Measurements from ENCODE around the gene RECK. TPM values are rescaled to one million over a fixed set of nuclear protein-coding genes. Genes with fewer than 3 reads are reported as not detected.
"Not testable (repeated sequence)": the region's sequence is repeated elsewhere in the genome, so short reads cannot be mapped to it uniquely, and the experiment has no call there.

The RECK gene
- total RNA-seq, 2 donors from 2014 or later = 4.2 to 5.4 TPM

DNA sequence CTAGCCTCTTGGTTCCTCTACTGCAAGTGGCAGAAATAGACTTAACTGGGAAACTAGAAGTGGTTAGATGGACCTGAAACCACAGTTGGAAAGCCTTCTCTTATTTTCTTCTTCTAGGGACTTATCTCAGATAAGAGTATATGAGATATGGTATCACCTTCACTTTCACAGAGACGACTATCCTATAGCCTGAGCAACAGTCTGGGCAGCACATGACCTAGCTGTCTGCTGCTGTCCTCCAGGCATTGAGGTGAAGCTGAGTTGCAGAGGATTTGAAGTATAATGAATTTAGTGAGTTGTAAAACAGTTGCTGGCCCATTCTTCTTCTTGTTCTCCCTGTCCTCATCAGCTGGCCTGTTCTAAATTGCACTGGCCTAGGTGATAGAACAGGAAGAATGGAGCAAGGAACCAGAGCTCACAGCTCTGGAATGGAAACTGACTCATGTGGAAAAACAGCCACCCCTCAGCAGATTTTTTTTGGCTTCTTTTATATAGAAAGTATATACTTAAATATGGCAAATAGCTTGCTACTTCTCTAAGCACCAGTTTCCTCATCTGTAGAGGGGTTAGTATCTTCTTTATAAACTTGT lies 27.8 kb downstream of the RECK start:
- no peaks in the 10 kb centered on the region for H3K9me3 Mint-ChIP-seq
- H3K27ac Mint-ChIP-seq = no peak overlapping the region
- ATAC-seq (replicated peaks) = no peak
- no peaks in the 10 kb centered on the region for H3K27me3 Mint-ChIP-seq
- no peak overlapping the region for H3K4me3 Mint-ChIP-seq
- H3K4me1 Mint-ChIP-seq = peaks cover 4% of the 10 kb centered on the region
- H3K36me3 Mint-ChIP-seq (ENCODE audit: low read depth) = peaks cover 27% of the 10 kb centered on the region

- H3K36me3 Mint-ChIP-seq (ENCODE audit: low read depth) = no peaks in the 10 kb centered on the region
- no peaks in the 10 kb centered on the region for H3K27me3 Mint-ChIP-seq
- no peak overlapping the region for H3K4me3 Mint-ChIP-seq
- H3K27ac Mint-ChIP-seq = no peak overlapping the region
- no peaks in the 10 kb centered on the region for H3K9me3 Mint-ChIP-seq
- H3K4me1 Mint-ChIP-seq = no peaks in the 10 kb centered on the region
- no peak for ATAC-seq (replicated peaks)
Observed at GRCh38 chr9:36074055-36074454, 37.3 kb downstream of the RECK start.

DNA sequence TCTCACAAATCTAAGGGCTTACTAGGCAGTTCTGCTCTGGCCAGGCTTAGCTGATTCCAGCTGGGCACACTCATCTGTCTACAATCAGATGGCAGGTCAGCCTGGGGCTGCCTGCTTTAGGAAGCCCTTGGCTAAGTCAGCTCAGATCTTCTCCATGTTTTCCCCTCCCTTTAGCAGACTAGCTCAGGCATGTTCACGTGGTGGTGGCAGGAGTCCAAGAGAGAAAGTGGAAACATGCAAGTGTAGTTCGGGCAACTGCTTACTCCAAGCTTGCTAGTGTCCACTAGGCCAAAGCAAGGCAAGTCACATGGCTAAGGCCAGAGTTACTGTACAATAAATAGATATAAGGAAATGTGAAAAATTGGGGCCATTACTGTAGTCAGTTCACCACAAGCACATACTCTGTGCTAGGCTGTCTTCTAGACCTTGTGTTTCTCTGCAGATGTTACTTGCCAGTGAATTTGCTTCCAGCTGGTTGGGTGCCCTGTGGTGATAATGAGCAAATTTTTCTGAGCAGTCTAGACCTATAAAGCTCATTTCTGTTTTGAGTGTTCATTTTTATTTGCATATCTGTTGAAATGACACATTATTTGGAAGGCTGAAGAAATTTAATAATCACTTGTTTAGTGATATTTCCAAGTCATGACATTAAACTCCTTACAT lies 38.3 kb downstream of the RECK start:
- ATAC-seq (replicated peaks) = no peak
- Mint-ChIP-seq H3K27ac (no peak overlapping the region), H3K27me3 (no peaks in the 10 kb centered on the region), H3K9me3 (no peaks in the 10 kb centered on the region), H3K4me1 (no peaks in the 10 kb centered on the region), H3K36me3 (ENCODE audit: low read depth) (no peaks in the 10 kb centered on the region), H3K4me3 (no peak overlapping the region)

DNA sequence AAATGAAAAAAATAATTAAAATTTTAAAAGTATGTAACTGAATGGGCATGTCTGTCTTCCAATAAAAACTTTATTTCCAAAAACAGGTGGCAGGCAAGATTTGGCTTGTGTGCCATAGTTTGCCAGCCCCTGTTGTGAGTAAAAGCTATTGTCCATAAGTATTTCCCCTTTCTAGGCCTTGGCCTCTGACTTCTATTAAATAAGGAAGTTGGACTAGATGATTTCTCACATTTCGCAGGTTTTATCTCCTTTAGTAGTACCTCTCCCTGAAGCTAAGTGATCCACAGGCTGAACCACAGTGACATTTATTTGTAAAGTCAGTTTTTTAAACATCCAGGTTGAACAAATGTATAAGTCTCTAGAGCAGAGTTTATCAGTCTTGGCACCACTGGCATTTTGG lies 41.3 kb downstream of the RECK start:
- no peaks in the 10 kb centered on the region for H3K9me3 Mint-ChIP-seq
- no peak for ATAC-seq (replicated peaks)
- no peak overlapping the region for H3K27ac Mint-ChIP-seq
- no peak overlapping the region for H3K4me3 Mint-ChIP-seq
- no peaks in the 10 kb centered on the region for H3K27me3 Mint-ChIP-seq
- no peaks in the 10 kb centered on the region for H3K4me1 Mint-ChIP-seq
- H3K36me3 Mint-ChIP-seq (ENCODE audit: low read depth) = peaks cover 1% of the 10 kb centered on the region

DNA sequence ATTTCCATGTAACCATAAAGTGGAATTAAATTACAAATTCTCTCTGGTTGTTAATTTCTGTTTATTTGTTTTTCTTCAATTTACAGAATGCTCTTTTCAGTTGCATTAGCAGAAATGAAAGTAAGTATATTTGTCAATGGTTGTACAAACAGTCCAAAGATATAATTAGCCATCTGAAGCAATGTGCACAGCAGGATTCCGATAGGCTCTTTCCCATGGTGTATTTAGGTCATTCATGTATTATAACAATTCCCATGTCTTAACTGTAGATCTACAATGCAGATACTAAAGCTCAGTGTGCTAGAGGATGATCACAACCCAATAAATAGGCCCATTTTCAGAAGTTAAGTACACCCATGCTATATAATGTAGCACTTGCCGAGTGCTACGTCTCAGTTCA lies 43.8 kb downstream of the RECK start:
- no peak for ATAC-seq (replicated peaks)
- no peak overlapping the region for H3K4me3 Mint-ChIP-seq
- no peaks in the 10 kb centered on the region for H3K4me1 Mint-ChIP-seq
- peaks cover 11% of the 10 kb centered on the region for H3K36me3 Mint-ChIP-seq (ENCODE audit: low read depth)
- H3K27ac Mint-ChIP-seq = no peak overlapping the region
- H3K27me3 Mint-ChIP-seq = no peaks in the 10 kb centered on the region
- no peaks in the 10 kb centered on the region for H3K9me3 Mint-ChIP-seq

GRCh38 chr9:36082931-36083330 lies 46.2 kb downstream of the RECK start:
- no peak for ATAC-seq (replicated peaks)
- H3K27me3 Mint-ChIP-seq = no peaks in the 10 kb centered on the region

DNA sequence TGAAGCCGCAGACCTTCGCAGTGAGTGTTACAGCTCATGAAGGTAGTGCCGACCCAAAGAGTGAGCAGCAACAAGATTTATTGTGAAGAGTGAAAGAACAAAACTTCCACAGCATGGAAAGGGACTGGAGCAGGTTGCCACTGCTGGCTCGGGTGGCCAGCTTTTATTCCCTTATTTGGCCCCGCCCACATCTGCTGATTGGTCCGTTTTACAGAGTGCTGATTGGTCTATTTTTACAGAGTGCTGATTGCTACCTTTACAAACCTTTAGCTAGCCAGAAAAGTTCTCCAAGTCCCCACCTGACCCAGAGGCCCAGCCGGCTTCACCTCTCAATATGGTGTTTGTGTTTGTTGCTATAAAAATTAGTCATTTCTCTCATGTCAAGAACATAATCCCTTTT lies 49.7 kb downstream of the RECK start:
- no peak overlapping the region for H3K27ac Mint-ChIP-seq
- no peaks in the 10 kb centered on the region for H3K9me3 Mint-ChIP-seq
- H3K4me1 Mint-ChIP-seq = peaks cover under 1% of the 10 kb centered on the region
- ATAC-seq (replicated peaks) = no peak
- H3K36me3 Mint-ChIP-seq (ENCODE audit: low read depth) = peaks cover 11% of the 10 kb centered on the region
- no peak overlapping the region for H3K4me3 Mint-ChIP-seq
- no peaks in the 10 kb centered on the region for H3K27me3 Mint-ChIP-seq

More at GRCh38 chr9:36082931-36083330, 46.2 kb downstream of the RECK start:
- Mint-ChIP-seq H3K27ac (peak overlapping the region; percentile 63), H3K36me3 (ENCODE audit: low read depth) (peaks cover 11% of the 10 kb centered on the region), H3K9me3 (no peaks in the 10 kb centered on the region), H3K4me1 (no peaks in the 10 kb centered on the region), H3K4me3 (no peak overlapping the region)

- ATAC-seq (replicated peaks); H3K27ac Mint-ChIP-seq; H3K4me3 Mint-ChIP-seq; H3K27me3 Mint-ChIP-seq; H3K9me3 Mint-ChIP-seq; H3K4me1 Mint-ChIP-seq: not testable (repeated sequence)
- peaks cover 11% of the 10 kb centered on the region for H3K36me3 Mint-ChIP-seq (ENCODE audit: low read depth)
Observed at GRCh38 chr9:36087054-36087453, 50.3 kb downstream of the RECK start.

GRCh38 chr9:36088020-36088419 lies 51.3 kb downstream of the RECK start:
- no peak overlapping the region for H3K27ac Mint-ChIP-seq
- ATAC-seq (replicated peaks) = no peak
- no peaks in the 10 kb centered on the region for H3K27me3 Mint-ChIP-seq
- H3K9me3 Mint-ChIP-seq = peaks cover 3% of the 10 kb centered on the region
- peaks cover 13% of the 10 kb centered on the region for H3K4me1 Mint-ChIP-seq
- H3K36me3 Mint-ChIP-seq (ENCODE audit: low read depth) = peaks cover 10% of the 10 kb centered on the region
- H3K4me3 Mint-ChIP-seq = no peak overlapping the region

DNA sequence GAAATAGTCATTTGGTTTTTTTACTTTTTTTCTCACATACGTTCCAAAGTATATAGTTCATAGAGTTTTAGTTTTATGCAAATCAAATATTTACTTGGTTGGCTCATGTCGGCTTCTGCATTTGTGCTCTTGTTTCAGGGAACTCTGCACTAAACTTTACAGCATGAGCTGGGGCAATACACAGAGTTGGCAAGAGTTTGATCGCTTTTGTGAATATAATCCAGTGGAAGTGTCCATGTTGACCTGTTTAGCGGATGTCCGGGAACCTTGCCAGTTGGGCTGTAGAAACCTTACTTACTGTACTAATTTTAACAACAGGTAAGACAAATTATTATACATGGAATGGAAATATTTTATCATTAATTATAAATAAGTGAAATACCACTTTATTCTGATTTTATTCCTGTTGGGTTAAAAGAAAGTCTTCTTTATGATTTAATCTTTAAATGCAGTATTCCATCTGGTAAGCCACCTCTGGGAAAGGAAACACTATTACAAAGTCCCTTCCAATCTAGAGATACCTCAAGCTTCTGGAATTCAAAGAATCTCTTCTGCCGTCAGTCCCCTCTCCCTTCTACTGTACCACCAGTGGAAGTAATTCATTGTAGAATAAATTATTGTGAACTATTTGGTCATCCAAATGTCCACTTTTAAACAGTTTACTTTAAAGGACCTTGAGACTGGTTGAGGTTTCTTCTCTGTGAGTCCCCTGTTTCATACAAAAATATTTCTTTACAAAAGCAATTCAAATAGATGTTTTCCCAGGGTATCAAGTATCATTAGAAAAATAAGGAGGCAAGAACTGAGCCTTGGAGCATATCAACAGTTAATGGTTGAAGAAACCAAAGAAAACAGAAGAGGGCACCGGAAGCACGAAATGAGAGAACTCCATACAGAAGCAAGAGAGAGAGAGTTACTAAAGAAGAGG lies 54.6 kb downstream of the RECK start:
- no peaks in the 10 kb centered on the region for H3K36me3 Mint-ChIP-seq (ENCODE audit: low read depth)
- peaks cover 3% of the 10 kb centered on the region for H3K9me3 Mint-ChIP-seq
- peaks cover 19% of the 10 kb centered on the region for H3K4me1 Mint-ChIP-seq
- no peaks in the 10 kb centered on the region for H3K27me3 Mint-ChIP-seq
- peak overlapping the region; percentile 55 for H3K4me3 Mint-ChIP-seq
- peak overlapping the region; percentile 85 for H3K27ac Mint-ChIP-seq
- ATAC-seq (replicated peaks) = no peak

DNA sequence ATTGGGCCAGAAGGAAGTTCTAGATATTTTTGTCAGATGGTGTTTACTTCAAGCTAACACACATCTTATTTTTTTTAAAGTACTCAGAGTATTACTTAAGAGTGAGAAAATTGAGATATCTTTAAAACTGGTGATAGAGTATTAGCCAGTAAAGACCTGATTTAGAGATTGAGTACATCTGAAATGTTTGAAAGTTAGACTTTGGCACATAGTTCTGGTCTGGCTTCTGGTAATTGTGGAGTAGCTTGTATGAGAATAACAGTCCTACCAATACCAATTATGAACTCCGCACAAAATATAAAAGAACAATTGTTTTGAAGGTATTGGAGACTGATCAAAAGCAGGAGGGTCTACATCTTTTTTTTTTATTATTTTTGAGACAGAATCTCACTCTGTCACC lies 55.3 kb downstream of the RECK start:
- Mint-ChIP-seq H3K27me3 (no peaks in the 10 kb centered on the region), H3K4me3 (peak overlapping the region; percentile 55), H3K27ac (peak overlapping the region; percentile 85), H3K36me3 (ENCODE audit: low read depth) (no peaks in the 10 kb centered on the region), H3K9me3 (peaks cover 3% of the 10 kb centered on the region), H3K4me1 (peaks cover 19% of the 10 kb centered on the region)
- no peak for ATAC-seq (replicated peaks)

DNA sequence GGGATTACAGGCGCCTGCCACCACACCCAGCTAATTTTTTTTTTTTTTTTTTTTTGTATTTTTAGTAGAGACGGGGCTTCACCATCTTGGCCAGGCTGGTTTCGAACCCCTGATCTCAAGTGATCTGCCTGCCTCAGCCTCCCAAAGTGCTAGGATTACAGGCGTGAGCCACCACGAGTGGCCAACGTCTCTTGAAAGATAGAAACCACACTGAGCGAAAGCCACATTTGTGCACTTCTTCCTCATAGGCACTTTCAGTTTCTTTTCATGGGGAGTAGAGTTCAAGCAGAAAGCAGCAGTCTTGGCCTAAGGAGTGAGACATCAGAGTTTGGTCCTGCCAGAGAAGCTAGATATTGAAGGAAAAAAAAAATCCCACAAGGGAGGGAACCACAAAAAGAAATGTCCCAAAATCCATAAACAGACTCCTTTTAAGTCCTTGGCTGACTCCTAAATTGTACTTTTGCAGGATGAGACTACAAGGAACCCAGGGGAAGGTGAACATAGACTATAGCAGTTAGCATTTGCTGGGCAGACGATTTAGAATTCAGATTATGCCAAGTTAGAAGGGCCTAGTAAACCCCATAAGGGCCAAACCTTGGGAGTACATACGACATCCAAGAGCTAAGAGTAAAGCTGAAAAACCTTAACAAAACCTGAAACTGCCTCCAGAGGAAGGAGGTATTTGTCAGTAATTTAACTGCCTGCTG lies 55.9 kb downstream of the RECK start:
- Mint-ChIP-seq H3K4me1 (peaks cover 19% of the 10 kb centered on the region), H3K9me3 (peaks cover 3% of the 10 kb centered on the region), H3K4me3 (peak overlapping the region; percentile 55), H3K36me3 (ENCODE audit: low read depth) (no peaks in the 10 kb centered on the region), H3K27ac (peak overlapping the region; percentile 85), H3K27me3 (no peaks in the 10 kb centered on the region)
- ATAC-seq (replicated peaks) = peak; percentile 100

- ATAC-seq (replicated peaks) = no peak
- no peaks in the 10 kb centered on the region for H3K27me3 Mint-ChIP-seq
Observed at GRCh38 chr9:36093384-36093783, 56.7 kb downstream of the RECK start.

GRCh38 chr9:36099718-36100117 lies 63.0 kb downstream of the RECK start:
- Mint-ChIP-seq H3K27ac (no peak overlapping the region), H3K27me3 (no peaks in the 10 kb centered on the region), H3K4me3 (no peak overlapping the region), H3K4me1 (no peaks in the 10 kb centered on the region), H3K9me3 (no peaks in the 10 kb centered on the region), H3K36me3 (ENCODE audit: low read depth) (no peaks in the 10 kb centered on the region)
- ATAC-seq (replicated peaks) = no peak

More at GRCh38 chr9:36093384-36093783, 56.7 kb downstream of the RECK start:
- H3K4me3 Mint-ChIP-seq = no peak overlapping the region
- no peaks in the 10 kb centered on the region for H3K36me3 Mint-ChIP-seq (ENCODE audit: low read depth)
- H3K27ac Mint-ChIP-seq = no peak overlapping the region
- peaks cover 3% of the 10 kb centered on the region for H3K9me3 Mint-ChIP-seq
- peaks cover 19% of the 10 kb centered on the region for H3K4me1 Mint-ChIP-seq
